ENCODE measurements around the gene AFAP1L1. TPM values are rescaled to one million over a fixed set of nuclear protein-coding genes. Genes with fewer than 3 reads are reported as not detected.

AFAP1L1 gene
- total RNA-seq, 4 donors from 2014 or later, result 10.3 to 20.6 (median 14.0) TPM

GRCh38 chr5:149357370-149358293 lies 86.0 kb downstream of the AFAP1L1 start, which contains the start of gene PCYOX1L:
TSS of gene PCYOX1L (plus strand) at chr5:149358046. CDS start at chr5:149358069, 23 bp downstream.
- Histone ChIP-seq H3K27ac (peak within 1 kb of the TSS in 3 of 4 donors; percentile 73 to 79 (median 78)), H3K36me3 (peaks cover 0 to 29% of the 10 kb centered on the region in 2 donors), H3K9me3 (no peaks in the 10 kb centered on the region), H3K27me3 (no peaks in the 10 kb centered on the region), H3K4me1 (peaks cover 0 to 20% (median 3%) of the 10 kb centered on the region in 3 donors), H3K4me3 (peak within 1 kb of the TSS; percentile 68 to 73)
- TF ChIP-seq EP300 (IDR thresholded peaks at IDR 0.05) (no peak), POLR2AphosphoS5 (IDR thresholded peaks at IDR 0.05) (peak; percentile 24), CTCF (IDR thresholded peaks at IDR 0.05) (no peak), POLR2A (IDR thresholded peaks at IDR 0.05) (peak; percentile 39 to 52)
- ATAC-seq, result peak; percentile 100
- 2 to 8% methylated on average over 7 to 15 of the region's 61 CpGs for WGBS, 2 donors (ENCODE audit: low coverage in 1 of 2)

- peak; percentile 35 for ATAC-seq
- 0 to 3% methylated on average over 3 to 7 of the region's 18 CpGs for WGBS, 2 donors (ENCODE audit: low coverage in 1 of 2)
- Histone ChIP-seq H3K9me3 (no peaks in the 10 kb centered on the region), H3K4me1 (peaks cover 0 to 20% (median 3%) of the 10 kb centered on the region in 3 donors), H3K4me3 (peak overlapping the region; percentile 68 to 73), H3K27ac (peak overlapping the region in 3 of 4 donors; percentile 73 to 79 (median 78)), H3K27me3 (no peaks in the 10 kb centered on the region), H3K36me3 (peaks cover 0 to 23% of the 10 kb centered on the region in 2 donors)
- TF ChIP-seq POLR2AphosphoS5 (IDR thresholded peaks at IDR 0.05), result no peak
- no peak for TF ChIP-seq EP300 (IDR thresholded peaks at IDR 0.05)
- no peak for TF ChIP-seq POLR2A (IDR thresholded peaks at IDR 0.05)
- no peak for TF ChIP-seq CTCF (IDR thresholded peaks at IDR 0.05)
Measured at GRCh38 chr5:149358294-149358651, 86.6 kb downstream of the AFAP1L1 start.

- no peak overlapping the region for H3K4me3 ChIP-seq
- 67 to 83% methylated on average over 8 of the region's 8 CpGs for WGBS, 2 donors (ENCODE audit: low coverage in 1 of 2)
- no peaks in the 10 kb centered on the region for H3K27me3 ChIP-seq
- no peak for TF ChIP-seq CTCF (IDR thresholded peaks at IDR 0.05)
- no peak for TF ChIP-seq EP300 (IDR thresholded peaks at IDR 0.05)
- no peak for TF ChIP-seq POLR2A (IDR thresholded peaks at IDR 0.05)
- no peak for TF ChIP-seq POLR2AphosphoS5 (IDR thresholded peaks at IDR 0.05)
- H3K4me1 ChIP-seq, result peaks cover 0 to 20% (median 3%) of the 10 kb centered on the region in 3 donors
- peaks cover 0 to 16% of the 10 kb centered on the region in 2 donors for H3K36me3 ChIP-seq
- peak overlapping the region in 2 of 4 donors; percentile 73 to 78 for H3K27ac ChIP-seq
- ATAC-seq, result no peak
- H3K9me3 ChIP-seq, result no peaks in the 10 kb centered on the region
Measured at GRCh38 chr5:149358868-149359495, 87.3 kb downstream of the AFAP1L1 start.

- H3K4me1 ChIP-seq, result peaks cover 0 to 20% (median 3%) of the 10 kb centered on the region in 3 donors
- H3K9me3 ChIP-seq, result no peaks in the 10 kb centered on the region
- H3K27ac ChIP-seq, result no peak overlapping the region
- H3K27me3 ChIP-seq, result no peaks in the 10 kb centered on the region
- TF ChIP-seq EP300 (IDR thresholded peaks at IDR 0.05), result no peak
- no peak for TF ChIP-seq POLR2AphosphoS5 (IDR thresholded peaks at IDR 0.05)
- no peak for TF ChIP-seq POLR2A (IDR thresholded peaks at IDR 0.05)
- no peak for TF ChIP-seq CTCF (IDR thresholded peaks at IDR 0.05)
- 80 to 100% methylated on average over 1 of the region's 1 CpG for WGBS, 2 donors (ENCODE audit: low coverage in 1 of 2)
- peaks cover 0 to 5% of the 10 kb centered on the region in 2 donors for H3K36me3 ChIP-seq
- ATAC-seq, result no peak
- no peak overlapping the region for H3K4me3 ChIP-seq
Measured at GRCh38 chr5:149360272-149360671, 88.6 kb downstream of the AFAP1L1 start.
